ENCODE results near the gene REG1B. TPM values are rescaled to one million over a fixed set of nuclear protein-coding genes. Genes with fewer than 3 reads are reported as not detected.

REG1B gene, protein sequence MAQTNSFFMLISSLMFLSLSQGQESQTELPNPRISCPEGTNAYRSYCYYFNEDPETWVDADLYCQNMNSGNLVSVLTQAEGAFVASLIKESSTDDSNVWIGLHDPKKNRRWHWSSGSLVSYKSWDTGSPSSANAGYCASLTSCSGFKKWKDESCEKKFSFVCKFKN
- not detected for polyA plus RNA-seq (ENCODE audit: insufficient read length in 12 of 12)
- long read RNA-seq, donor 1, result 0 reads
- long read RNA-seq, donor 2, result 0 reads
- long read RNA-seq, donor 3, result 0 reads
- long read RNA-seq, donor 4, result 0 reads
- long read RNA-seq, donor 5, result 0 reads
- long read RNA-seq, donor 6, result 0 reads
- long read RNA-seq, donor 7, result 0 reads
- long read RNA-seq, donor 8, result 0 reads
- long read RNA-seq, donor 9, result 0 reads
- long read RNA-seq, donor 10, result 0 reads
- long read RNA-seq, donor 11, result 0 reads

DNA sequence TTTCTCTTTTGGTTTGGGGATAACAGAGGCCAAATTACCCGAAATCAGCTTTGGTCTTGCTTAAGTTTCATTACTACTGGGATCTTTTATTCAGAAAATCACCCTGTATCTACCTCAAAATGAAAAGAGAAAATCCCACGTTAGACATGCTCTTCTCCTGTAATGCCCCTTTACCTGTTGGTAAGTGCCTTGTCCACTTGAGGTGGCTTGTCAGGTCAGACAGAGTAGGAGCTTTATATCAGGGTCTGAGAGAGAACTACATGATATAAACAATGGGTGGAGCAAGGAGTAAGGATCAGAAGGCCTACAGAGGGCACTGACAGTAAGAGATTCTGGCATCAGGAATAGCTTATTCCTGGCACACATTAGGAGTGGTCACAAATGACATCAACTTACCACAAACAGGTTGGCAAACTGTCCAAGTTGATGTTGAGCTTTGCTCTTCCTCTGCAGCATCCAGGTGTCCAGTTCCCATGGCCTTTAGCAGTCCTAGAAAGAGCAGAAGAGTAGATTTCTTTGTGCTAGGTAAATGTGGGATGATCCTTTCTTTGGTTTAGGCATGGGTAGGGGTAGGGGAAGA, at the start of gene REG1B:
REG1B (minus strand) TSS at position 209 of the 580 bp plus-strand sequence. CDS start 381 bp downstream, outside the sequence.
- no peak for DNase-seq

DNA sequence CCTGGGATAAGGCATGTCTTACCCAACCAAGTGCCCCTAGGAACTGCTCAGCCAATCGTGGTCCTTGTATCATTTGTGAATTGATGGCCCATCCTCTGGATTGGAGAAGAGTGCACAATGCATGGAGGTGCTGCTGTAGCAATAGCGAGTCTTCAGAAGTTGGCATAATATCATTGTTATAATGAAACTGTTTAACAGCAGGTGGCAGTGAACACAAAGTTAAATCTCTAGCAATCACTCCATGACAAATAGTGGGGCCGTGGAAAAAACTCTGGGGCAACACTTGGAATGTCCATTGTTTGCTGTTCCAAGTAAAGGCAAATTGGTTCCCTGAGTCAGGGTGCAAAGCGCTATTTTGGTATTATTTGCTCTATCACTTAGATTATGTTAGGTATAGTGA, 43.9 kb upstream of the REG1B start:
- DNase-seq, result no peak

DNA sequence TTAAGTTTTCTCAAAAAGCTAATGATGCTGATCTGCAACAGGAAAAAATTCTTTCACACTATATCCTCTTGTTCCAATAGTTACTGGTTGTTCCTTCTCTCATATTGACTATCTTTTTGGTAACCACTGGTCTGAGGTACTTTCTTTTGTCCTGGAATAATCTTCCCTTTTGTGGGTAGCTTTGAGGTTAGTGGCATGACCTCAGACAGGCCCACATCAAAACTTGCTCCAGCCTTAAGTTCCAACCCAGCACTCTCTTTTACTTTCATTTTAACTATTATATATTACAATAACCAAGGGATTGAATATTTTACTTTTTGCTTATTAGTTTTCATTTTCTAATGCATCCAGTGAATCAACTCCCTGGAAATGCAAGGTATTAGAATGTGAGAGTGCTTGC, 42.0 kb upstream of the REG1B start:
- DNase-seq, result no peak

DNA sequence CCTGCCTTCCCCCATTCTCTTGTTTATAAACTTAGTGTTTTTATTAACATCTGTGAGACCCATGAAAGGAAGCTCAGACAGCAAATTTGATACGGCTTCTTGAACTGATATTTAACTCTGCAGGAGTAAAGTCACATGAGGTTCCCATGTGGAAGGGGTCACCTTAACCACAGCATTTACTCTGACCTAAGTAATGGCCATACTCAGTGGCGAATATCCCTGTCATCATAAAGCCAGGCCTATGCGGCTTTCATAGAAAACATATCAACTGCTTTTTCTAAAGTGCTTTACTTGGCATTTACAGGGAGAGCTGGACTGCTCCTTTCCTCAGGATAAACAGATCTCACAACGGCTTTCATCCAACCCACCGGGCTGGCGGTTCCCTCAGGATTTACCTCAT, 41.5 kb upstream of the REG1B start:
- DNase-seq, result no peak

DNA sequence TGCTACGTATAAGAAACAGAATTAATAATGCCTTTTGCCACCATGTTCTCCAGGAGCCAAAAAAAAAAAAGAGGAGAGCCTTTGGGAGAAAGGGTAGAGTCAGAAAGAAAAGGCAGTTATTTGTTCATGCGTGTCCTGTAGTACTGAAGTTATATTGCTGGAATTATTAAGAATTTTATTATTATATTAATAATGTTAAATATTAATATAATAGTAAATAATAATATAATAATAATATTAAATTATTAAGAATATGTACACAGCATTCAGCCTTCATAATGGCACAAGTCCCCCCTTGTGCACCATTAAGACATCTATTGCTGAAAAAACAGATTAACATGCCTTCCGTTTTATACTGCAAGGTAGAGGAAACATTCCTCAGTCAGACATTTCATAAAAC, 40.6 kb upstream of the REG1B start:
- no peak for DNase-seq

DNA sequence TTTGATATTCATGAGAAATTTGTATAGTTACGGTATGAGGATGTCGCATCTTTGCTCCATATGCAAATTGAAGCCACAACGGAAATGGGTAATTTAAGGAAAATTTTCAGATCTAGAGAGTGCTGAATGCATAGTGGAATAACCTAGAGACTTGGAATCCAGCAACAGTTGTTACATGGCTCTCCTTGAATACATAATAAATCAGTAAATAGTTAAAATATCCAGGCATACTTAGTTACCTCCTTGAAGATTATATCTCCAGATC, 37.9 kb upstream of the REG1B start:
- DNase-seq, result no peak

DNA sequence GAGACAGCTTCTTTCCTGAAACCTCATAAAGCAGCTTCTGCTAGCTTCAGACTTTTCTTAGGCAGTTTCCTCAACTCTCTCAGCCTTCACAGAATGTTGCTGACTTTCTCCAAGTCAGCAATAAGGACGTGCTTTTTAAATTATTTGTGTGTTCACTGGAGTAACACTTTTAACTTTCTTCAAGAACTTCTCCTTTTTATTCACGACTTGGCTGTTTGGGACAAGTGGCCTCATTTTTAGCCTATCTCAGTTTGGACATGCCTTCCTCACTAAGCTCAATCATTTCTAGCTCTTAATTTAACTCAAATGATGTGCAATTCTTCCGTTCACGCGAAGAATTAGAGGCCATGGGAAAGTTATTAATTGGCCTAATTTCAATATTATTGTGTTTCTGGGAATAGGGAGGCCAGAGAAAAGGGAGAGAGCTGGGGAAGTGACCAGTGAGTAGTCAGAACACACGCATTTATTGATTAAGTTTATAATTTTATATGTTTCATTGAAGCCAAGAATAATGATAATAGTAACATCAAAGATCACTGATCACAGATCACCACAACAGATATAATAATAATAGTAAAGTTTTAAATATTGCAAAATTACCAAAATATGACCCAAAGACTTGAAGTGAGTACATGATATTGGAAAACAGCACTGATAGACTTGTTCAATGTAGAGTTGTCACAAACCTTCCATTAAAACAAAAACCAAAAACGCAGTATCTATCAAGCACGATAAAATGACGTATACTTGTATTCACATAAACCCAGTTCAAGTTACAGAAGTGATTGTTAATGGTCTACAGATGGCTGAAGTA, 37.3 kb upstream of the REG1B start:
- DNase-seq, result no peak

DNA sequence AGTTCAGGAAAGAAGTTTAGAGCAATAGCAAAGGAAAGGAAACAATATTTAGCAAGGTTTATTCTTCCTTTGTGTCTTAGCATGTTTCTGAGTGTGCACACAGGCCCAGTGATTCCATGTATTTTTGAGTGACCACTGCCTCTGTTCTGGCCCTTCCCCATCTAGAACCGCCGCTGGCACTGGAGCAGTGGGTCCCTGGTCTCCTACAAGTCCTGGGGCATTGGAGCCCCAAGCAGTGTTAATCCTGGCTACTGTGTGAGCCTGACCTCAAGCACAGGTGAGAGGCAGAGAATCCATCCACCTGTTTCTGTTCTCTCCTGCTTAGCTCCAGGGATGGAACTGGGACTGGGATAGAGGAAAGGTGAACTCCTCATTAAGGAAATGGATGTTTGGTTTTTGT, 34.9 kb upstream of the REG1B start:
- DNase-seq, result no peak

DNA sequence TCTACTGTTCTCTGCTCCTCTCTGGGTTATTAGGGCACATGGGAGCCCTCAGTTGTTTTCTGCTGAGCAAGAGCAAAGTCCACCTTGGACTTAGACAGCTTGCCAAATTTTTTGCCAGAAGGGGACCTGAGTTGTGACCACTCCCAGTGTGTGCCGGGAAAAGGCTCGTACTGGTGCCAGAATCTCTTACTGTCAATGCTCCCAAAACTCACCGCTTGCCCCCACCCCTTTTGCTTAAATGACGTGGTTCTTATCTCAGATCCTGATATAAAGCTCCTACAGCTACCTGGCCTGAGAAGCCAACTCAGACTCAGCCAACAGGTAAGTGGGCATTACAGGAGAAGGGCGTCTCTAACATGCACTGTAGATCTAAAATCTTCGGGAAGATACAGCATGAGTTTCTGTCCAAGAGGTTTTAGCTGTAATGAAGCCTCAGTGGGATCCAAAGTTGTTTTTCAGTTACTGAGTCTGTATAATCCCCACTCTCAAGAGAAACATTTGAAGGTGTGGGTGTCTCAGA, 32.5 kb upstream of the REG1B start, which contains the start of gene REG1A:
REG1A (plus strand) TSS at position 295 of the 520 bp plus-strand sequence. CDS start 374 bp downstream, outside the sequence.
- DNase-seq, result no peak

DNA sequence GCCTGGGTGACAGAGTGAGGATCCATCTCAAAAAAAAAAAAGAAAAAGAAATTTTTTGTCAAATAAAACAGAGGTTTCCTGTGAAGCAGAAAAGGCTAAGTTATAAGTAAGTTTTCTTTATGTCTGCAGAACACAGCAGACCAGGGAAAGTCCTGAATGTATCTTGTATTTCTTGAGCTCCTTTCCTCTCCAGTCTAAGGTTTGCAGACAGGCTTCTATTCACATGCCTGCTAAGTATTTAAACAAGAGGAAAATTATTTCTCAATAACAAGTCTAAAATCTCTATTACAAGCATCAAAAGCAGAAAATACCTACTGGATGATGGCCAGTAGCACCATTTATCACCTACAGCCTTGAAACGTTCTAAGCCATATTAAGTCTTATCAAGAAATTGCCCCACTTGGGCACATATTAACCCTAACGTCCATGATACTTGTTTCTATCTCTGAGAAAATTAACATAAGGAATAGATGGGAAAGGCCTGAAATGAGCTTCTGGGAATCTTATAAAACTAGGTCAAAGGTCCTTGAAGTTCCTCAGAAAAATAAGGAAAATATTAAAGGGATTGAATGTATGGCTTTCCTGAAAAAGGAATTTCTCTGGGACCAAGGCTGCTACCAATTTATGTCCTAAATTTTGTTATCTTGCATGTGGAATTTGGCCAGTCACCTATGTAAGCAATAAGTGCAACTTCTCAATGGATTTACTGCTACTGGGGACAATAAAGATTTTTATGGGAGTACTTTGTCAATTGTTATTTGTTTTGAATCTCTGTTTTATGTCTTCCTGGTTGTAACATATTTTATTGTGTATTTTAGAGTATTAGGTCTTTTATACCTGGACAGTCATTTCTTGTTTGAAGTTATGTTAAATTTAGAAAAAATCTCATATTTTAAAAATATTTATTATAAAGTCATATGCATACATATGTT, 29.5 kb upstream of the REG1B start:
- no peak for DNase-seq

DNA sequence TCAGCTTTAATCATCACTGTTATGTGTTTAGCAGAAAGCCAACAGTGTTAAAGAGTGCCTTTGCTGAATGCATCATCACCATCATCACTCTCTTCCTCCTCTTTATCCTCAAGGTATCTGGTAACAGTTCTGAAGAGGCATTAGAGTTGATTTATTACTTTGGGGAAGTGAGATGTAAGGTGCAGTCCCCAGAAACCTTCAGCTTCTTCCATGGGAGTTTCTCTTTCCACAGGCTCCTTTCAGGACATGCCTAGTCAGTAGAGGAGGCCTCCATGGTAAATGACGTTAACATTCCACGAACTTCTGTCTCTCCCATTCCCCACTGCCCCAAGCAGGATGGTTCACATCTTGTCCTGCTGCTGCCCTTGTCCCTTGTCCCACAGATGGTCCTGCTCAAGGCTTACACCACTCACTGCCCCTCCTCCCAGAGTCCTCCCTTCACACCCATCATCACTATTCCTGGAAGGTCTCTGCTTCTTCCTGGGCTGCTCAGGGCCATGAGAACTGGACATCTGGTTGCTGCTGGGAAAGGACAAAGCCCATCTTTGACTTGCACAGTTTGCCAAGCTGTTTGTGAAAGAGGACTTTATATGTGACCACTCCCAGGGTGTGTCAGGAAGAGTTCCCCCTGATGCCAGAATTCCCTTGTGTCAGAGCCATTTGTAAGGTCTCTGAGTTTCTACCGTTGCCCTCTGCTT, 27.2 kb upstream of the REG1B start:
- DNase-seq, result no peak

DNA sequence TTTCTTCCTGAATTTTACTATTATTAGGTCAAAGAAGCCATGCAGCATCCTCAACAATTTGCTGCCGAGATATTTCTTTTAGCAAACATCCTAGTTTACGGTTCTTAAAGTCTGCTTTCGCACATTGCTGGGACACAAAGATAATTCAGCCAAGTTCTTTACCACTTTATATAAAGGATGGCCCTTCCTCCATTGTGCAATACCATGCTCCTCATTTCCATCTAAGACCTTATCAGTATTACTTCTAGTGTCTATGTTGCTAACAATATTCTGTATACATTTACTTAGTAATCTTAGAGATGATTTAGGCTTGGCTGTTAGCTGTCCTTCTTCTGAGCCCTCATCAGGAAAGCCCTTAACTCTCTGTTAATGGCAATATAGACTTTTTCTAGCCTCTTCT, 24.5 kb upstream of the REG1B start:
- no peak for DNase-seq

DNA sequence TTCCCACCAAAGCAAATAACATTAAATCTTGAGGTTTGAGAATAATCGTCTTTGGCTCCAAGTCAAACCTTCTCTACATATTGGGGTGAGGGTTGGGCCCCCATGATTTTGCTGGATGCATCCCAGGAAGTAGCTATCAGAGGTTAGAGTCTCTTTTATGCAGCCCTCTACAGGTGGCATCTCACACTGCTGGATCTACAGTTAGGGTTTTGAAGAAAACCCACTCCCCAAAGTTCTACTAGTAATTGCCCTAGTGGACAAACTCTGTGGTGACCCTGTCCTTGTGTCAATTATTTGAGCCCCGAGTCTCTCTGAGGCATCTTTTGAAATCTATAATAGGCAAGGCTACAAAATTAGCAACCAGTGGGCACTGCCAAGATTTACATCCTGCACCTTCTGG, 17.5 kb upstream of the REG1B start:
- no peak for DNase-seq

DNA sequence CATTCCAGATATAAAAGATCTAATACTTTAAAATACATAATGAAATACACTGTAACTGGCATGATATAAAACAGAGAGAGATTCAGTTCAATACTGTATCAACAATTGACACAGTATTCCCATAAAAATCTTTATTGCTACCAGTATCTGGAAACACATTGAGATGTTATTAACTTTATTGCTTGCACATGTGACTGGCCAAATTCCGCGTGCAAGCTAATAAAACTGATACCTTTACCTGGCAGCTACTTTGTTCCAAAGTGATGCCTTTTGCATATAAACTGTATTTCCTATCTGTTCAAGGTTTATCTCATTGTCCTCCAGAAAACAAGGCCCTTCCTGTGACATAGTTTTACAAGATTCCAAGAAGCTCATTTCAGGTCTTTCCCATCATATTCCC, 15.4 kb upstream of the REG1B start:
- DNase-seq, result no peak

DNA sequence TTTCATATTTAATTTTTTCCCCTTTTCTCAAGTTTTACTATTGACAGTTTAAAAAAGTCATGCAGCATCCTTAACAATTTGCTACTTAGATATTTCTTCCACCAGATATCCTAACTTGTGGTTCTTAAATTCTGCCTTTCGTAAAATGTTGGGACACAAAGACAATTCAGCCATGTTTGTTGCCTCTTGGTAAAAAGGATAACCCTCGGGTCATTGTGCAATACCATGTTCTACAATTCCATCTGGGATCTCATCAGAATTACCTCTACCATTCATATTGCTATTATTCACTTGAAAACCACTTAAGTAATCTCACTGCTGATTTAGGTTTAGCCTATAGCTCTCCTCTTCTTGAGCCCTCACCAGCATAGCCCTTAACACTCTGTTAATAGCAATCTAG, 13.2 kb upstream of the REG1B start:
- DNase-seq, result no peak

DNA sequence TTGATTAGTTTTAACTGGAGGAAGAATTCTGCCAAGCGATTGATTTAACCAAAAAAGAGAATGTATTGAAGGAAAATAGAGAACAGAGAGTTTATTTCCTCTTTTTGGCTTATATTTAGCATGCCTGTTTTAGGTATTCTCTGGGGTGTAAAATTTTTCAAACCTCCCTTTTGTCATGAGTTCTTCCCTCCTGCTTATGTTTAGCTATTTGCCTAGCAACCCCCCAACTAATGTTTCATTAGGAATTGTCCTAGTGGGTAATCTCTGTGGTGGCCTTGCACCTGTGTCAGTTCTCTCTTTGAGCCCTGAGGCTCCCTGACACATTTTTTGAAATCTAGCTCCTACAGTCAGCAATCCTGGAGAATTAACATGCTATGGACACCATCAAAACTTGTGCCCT, 12.5 kb upstream of the REG1B start:
- DNase-seq, result no peak

DNA sequence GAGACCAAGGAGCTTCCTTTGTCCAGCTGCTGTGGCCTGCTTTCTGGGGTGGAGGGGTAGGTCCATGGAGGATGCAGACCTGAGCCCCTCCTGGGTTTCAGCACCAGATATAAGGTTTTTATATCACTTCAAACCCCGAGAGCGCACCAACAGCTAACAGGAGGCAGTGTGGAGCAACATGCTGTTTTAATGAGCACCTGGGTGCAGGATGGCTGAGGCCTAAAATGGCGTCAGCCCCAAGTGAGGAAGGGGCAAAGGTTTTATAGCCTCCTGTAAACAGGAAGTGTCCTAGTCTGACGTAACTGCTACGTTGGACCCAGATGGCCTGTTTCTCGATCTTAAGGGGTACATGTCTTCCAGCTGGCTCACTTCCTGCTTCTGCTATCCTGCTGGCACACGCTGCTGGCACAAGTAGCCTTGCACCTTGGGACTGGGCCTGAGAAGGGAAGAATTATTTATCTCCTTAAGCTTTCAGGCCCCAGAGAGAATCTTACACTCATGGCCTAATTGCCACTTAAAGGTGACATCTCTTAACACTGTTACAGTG, 11.4 kb upstream of the REG1B start:
- DNase-seq, result no peak

DNA sequence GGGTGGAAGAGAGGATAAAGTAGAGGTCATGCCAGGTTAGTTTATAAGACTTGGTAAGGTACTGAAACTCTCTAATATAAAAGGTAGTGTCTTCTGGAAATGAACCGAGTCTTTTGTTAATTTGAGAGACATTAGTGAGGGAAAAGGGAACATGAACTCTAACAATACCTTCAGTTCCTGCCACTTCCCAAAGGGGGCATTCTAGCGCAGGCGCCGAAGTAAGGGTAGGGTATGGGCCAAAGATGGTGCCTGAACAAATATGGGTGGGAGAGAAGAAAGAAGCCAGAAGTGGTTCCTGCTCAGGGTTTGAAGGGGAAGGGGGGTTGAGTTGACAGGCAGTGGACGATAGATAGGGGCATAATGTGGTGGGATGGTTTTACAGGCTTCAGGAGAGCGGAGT, 10.1 kb upstream of the REG1B start:
- DNase-seq, result no peak

DNA sequence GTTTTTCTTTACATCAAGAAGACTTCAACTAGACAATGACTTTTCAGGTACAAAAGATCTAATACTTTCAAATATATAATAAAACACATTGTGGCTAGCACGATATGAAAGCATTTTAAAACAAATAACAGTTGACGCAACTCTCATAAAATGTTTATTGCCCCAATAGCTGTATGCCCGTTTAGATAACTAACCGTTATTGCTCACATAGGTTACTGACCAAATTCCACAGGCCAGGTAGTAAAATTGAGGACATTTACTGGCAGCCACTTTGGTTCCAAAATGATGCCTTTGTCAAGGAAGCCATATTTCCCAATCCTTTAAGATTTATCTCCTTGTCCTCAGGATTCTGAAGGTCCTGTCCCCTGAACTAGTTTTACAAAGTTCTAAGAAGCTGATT, 2.9 kb upstream of the REG1B start:
- no peak for DNase-seq

DNA sequence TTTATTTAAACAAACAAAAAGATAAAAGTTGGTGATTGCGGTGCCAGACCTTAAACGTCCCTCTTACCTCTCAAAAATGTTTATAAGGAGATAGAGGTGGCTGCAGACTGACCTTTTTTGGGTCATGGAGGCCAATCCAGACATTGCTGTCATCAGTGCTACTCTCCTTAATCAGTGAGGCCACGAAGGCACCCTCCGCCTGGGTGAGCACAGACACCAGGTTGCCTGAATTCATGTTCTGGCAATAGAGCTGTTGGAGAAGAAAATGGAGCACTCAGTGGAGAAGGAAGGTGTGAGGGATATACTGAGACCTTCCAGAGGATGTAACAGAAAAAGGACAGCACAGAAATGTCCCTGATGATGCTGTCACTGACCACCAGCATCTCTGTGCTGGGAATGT, 1.5 kb downstream of the REG1B start:
- DNase-seq, result no peak

DNA sequence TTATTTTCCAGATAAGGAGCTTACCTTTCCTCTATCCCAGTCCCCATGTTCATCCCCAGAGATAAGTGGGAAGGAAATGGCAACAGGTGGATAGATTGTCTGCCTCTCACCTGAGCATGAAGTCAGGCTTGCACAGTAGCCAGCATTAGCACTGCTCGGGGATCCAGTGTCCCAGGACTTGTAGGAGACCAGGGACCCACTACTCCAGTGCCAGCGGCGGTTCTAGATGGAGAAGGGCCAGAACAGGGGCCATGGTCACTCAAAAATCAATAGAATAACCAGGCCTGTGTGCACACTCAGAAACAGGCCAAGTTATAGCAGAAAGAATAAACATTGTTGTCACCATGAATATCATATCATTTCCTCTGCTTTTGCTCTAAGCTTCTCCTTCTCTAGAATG, 2.4 kb downstream of the REG1B start:
- DNase-seq, result no peak

All from muscle of arm (tissue), 14 donors.